Activated CD4-positive, CD25-positive, alpha-beta regulatory T cell treated with anti-CD3 and anti-CD28 coated beads, Interleukin-2, amount 50 U/mL, for 72 hours (primary cell): ENCODE data around the gene PTGR2.
"Not testable (repeated sequence)": the region's sequence is repeated elsewhere in the genome, so short reads cannot be mapped to it uniquely, and the experiment has no call there.

Experiments used
- DNase-seq: peaks from one replicate; pipeline ENCODE4 v3.0.0; 2021

PTGR2 gene

DNA sequence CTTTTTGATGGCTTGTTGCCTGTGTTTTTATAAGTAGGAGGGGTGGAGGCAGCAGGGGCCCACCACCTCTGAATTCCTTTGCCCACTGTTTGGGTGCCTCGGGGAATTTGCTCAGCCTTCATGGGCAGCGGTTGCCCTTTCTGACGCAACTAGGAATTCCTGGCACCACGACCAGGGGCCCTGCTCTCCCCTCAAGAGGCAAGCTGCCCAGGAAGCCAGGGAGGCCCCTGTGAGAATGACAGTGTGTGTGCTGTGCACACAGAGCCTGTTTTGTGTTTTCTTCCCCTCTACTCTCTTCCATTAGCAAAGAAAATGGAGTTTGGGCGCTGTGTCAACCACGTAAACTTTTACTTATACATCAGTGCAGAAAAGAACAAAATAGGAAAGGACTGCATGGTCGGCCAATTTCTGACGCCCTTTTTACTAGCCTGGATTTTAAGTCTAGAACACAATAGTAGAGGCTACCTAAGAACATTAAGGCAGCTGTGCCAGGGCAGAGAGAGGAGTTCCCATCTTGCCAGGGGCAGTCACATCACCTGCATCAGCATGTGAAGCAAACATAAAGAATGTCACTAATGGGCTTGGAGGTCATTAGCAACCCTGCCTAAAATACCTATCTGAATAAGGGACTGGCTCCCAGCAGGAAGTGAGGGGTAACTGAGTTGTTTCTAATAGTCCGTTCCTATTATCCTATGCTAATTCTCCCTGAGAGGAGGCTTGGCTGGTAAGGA, 17.9 kb upstream of the PTGR2 start:
- DNase-seq = no peak

DNA sequence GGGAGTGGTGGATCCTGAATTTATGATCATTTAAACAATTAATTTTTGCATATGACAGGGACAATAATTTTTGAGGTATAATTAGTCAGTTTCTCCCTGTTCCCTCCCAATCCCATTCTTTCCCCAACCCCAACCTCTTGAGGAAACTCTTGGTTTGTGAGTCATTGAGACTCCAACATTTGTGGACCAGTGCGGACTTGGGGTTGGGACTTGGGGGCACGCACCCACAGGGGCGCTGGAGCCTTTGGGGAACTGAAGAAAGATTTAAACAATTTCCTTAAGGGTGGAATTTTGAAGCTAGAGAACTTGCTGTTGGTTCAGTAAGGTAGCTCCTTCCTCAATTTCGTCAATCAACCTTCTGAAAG, 17.4 kb upstream of the PTGR2 start:
- no peak for DNase-seq

DNA sequence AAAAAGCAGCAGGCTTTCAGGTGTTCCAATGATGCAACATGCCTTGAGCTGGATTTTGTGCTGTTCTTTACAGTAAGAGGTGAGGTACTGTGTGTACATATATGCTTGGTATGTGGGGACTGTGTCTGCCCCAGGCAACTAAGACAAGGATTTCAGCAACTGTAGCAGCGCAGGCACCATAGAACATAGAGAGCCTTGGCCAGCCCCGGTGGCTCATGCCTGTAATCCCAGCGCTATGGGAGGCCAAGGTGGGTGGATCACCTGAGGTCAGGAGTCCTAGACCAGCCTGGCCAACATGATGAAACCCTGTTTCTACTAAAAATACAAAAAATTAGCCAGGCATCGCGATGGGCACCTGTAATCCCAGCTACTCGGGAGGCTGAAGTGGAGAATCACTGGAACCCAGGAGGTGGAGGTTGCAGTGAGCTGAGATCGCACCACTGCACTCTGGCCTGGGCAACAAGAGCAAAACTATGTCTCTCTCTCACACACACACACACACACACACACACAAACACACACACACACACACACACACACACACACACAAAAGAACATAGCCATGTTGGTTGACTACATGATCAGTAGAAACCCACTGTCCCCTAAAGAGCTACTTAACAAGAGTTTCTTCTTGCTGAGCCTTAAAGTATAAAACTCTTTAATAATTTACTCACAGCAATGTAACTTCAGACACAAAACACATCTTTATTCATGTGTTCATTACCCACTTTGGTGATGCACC, 13.2 kb upstream of the PTGR2 start:
- DNase-seq = not testable (repeated sequence)

DNA sequence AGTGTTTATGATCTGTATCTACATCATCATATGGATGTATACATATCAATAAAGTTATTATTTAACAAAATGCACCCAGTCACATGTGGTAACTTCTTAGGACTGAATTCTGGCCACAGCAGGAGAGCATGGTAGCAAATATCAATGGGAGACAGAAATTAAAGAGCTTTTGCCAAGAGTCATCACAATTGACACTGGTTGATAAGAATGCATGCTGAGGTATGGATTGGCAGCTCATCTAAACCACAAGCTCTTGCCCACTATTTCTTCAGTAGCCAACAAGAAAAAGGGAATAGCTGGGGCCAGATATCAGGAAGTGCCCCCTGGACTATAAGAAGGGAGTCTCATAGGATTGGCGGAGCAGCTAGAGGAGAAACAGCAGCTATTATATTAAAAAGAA, 9.4 kb upstream of the PTGR2 start:
- DNase-seq = no peak

DNA sequence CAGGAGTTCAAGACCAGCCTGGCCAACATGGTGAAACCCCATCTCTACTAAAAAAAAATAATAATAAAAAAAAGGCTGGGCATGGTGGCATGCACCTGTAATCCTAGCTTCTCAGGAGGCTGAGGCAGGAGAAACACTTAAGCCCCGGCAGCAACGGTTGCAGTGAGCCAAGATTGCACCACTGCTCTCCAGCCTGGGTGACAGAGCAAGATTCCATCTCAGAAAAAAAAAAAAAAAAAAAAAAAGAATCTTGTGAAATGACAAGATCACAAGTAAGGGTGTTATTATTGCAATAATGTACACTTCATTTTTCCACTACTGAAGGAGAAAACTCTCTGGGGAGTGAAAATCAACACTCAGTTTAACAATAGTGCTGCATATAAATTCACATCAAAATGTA, 8.8 kb upstream of the PTGR2 start:
- no peak for DNase-seq

DNA sequence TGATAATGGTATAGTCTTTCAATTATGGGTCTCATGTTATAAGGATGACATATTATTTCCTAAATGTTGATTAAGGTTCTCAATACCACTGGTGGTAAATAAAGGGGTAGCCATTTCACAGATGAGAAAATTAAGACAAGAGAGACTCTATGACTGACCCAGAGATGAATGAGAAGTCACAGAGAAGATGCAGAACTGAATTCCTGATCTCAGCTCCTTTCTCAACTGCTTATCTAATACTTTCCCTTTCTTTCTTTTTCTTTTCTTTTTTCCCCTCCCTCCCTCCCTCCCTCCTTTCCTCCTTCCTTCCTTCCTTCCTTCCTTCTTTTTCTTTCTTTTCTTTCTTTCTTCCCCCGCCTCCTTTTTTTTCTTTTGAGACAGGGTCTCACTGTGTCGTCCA, 8.3 kb upstream of the PTGR2 start:
- DNase-seq = no peak

DNA sequence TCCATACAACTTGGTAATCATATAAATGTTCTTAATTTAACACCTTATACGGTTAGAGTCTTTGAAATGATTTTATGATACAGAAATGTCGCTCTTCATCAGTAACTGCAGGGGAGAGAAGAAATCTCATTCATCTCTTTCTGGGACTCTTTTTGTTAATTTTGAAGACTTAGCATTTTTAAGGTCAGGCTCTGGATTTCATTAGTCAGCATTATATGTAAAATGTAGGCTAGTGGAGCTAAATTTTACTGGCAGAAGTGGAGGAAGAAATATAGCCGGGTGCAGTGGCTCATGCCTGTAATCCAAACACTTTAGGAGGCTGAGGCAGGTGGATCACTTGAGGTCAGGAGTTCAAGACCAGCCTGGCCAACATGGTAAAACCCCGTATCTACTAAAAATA, 4.7 kb upstream of the PTGR2 start:
- no peak for DNase-seq

DNA sequence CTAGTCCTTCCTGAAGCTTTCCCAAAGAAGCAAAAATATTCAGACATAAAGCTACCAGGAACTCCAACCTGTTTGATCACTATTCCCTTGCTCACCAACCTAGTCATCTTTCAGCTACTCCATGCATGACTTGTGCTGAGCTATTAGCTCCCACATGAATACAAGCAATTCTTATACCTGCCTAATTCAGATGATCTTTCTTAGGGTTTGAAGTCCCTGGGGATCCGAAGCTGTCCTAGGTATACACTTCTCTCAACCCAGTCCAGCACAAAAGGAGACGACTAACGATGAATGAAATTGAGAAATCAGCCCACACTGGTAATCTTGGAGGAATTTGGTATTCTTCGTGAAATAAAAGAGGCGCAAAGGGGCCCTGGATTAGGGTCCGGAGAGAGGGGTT, 631 bp upstream of the PTGR2 start:
- DNase-seq = no peak

DNA sequence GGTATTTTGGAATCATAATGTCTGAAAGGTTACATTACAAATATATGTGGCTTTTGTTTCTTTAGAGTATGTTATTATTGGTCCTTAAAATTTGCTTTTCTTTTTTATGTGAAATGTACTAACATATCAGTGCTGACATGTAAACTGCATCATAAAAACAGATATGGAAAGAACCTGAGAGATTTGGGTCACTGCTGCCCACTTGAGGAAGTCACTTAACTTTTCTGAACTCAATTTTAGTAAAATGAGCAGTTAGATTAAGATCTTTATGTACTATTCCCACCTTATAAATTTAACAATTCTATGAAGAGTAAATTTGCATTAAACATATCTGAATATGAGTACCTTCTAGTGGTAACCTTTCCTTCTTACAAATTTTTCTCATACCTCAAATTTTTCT, 7.5 kb downstream of the PTGR2 start:
- no peak for DNase-seq

DNA sequence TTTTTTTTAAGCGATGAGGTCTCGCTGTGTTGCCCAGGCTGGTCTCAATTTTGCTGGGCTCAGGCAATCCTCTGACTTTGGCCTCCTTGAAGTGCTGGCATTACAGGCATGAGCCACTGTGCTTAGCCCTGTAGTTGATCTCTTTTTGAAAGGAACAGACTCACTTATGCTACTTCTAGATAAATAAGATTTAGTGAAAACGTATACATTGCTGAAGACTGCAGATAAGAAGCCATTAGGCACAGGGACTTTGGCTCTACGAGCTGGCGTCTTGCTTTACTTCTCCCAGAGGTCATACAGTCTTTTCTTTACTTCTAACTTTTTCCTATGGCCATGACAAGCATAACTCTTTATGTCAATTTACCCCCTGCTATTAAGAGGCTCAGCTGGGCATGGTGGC, 9.4 kb downstream of the PTGR2 start:
- no peak for DNase-seq

DNA sequence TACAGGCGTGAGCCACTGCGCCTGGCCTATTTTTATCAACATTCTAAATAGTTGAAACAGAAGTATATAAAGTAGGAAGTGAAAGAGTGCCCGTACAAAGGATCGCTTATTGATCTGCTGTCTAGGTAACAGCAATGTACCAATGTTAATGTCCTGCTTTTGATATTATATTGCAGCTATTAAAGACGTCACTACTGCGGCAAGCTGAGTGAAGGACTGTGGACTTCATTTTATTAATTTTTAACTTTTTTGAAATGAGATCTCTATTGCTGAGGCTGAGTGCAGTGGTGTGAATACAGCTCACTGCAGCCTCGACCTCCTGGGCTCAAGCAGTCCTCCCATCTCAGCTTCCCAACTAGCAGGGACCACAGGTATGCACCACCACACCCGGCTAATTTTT, 10.8 kb downstream of the PTGR2 start:
- DNase-seq = no peak

DNA sequence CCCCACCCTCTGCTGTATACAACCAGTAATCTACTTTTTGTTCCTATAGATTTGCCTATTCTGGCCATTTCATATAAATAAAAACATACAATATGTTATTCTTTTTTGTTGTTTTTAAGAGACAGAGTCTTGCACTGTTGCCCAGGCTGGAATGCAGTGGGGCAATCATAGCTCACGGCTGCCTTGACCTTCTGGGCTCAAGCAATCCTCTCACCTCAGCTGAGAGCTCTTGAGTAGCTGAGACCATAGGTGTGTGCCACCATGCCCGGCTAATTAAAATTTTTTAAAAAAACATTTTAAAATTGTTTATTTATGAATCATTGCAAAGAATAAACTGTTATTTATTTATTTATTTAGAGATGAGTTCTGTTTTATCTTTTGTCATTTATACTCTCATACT, 11.6 kb downstream of the PTGR2 start:
- DNase-seq = no peak

DNA sequence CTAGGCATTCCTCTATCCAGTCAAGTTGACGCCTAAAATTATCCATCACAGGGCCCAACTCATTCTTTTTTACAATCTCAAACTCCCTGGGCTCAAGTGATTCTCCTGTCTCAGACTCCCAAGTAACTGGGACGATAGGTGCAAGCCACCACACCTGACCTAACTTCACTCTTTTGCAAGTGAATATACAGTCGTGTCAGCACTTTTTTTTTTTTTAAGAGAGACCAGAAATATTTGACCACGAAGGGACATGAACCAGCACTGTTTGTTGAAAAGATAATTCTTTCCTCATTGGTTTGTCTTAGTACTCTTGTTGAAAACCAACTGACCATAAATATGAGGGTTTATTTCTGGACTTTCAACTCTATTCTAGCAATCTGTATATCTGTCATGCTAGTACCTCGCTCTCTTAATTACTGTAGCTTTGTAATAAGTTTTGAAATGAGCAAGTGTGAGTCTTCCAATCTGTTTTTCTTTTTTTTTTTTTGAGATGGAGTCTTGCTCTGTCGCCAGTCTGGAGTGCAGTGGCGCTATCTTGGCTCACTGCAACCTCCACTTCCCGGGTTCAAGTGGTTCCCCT, 14.0 kb downstream of the PTGR2 start:
- DNase-seq = no peak

DNA sequence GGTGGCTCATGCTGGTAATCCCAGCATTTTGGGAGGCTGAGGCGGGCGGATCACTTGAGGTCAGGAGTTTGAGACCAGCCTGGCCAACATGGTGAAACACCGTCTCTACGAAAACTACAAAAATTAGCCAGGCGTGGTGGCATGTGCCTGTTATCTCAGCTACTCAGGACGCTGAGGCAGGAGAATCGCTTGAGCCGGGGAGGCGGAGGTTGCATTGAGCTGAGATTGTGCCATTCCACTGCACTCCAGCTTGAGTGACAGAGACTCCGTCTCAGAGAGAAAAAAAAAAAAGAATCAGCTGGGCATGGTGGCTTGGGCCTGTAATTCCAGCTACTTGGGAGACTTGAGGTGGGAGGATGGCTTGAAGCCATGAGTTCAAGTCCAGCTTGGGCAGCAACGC, 18.1 kb downstream of the PTGR2 start:
- DNase-seq = not testable (repeated sequence)

DNA sequence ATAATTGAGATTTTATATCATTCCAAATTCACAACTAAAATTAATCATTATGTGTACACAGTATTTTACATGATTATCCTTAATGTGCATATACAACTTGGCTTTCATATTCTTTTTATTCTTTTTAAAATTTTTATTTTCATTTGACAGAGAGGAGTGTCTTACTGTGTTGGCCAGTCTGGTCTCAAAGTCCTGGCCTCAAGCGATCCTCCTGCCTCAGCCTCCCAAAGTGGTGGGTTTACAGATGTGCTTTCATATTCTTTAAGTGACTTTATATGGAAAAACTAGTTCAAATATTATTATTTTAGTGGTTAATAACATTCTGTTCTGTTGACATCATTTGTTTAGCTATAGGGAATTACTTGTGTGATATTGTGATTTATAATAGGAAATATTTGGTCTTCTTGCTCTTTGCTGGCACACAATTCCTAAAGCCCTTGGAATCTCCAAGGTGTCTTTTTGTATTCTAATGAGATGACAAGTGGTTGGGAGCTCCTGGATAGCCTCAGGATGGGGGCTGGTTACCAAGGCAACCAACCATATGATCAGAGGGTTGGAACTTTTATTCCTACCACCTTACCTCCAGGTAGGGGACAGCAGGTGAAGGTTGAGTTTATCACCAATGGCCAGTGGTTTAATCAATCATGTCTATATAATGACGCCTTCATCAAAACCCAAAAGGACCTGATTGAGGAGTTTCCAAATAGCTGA, 19.0 kb downstream of the PTGR2 start:
- DNase-seq = no peak

DNA sequence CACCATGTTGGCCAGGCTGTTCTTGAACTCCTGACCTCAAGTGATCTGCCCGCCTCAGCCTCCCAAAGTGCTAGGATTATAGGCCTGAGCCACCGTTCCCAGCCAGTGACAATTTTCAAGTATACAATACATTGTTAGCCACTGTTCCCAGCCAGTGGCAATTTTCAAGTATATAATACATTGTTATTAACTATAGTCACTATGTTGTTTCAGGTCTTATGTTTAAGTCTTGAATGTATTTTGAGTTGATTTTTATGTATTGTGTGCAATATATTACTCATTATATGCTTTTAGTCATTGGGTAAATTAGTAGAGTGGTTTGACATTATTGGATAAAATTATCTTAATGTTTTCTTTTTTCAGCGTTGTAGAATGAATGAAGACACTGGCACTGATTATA, 22.0 kb downstream of the PTGR2 start:
- no peak for DNase-seq

DNA sequence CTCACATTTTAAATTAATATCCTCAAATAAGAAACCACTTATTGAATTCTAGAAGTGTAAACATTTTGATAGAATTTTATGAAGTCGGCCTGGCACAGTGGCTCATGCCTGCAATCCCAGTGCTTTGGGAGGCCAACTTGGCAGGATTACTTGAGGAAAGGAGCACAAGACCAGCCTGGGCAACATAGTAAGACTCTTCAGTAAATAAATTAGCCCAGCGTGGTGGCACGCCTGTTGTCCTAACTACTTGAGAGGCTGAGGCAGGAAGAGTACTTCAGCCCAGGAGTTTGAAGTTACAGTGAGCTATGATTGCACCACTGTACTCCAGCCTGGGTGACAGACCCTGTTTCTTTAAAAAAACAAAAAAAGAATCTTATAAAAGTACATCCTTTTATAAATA, 26.2 kb downstream of the PTGR2 start:
- DNase-seq = no peak

DNA sequence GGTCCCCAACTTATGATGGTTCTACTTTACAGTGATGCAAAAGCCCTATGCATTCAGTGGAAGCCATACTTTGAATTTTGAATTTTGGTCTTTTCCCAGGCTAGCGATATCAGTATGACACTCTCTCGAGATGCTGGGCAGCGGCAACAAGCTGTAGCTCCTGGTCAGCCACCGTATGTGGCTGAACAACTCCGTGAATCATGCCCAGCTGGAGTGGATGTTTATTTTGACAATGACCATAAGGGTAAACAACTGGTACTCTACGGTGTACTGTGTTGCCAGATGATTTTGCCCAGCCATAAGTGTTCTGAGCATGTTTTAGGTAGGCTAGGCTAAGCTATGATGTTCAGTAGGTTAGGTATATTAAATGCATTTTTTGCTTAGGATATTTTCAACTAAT, 26.8 kb downstream of the PTGR2 start:
- DNase-seq = no peak

DNA sequence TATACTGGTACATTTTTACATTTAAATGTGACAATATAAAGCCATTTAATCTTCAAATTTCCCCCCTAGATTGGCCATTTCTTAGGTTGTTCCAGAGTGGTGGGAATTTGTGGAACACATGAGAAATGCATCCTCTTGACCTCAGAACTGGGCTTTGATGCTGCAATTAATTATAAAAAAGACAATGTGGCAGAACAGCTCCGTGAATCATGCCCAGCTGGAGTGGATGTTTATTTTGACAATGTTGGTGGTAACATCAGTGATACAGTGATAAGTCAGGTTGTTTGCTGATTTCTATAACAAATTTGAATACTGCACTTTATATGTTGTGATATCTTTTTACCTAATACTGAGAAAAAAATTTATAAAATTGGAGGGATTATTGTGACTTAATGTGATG, 27.4 kb downstream of the PTGR2 start:
- no peak for DNase-seq

DNA sequence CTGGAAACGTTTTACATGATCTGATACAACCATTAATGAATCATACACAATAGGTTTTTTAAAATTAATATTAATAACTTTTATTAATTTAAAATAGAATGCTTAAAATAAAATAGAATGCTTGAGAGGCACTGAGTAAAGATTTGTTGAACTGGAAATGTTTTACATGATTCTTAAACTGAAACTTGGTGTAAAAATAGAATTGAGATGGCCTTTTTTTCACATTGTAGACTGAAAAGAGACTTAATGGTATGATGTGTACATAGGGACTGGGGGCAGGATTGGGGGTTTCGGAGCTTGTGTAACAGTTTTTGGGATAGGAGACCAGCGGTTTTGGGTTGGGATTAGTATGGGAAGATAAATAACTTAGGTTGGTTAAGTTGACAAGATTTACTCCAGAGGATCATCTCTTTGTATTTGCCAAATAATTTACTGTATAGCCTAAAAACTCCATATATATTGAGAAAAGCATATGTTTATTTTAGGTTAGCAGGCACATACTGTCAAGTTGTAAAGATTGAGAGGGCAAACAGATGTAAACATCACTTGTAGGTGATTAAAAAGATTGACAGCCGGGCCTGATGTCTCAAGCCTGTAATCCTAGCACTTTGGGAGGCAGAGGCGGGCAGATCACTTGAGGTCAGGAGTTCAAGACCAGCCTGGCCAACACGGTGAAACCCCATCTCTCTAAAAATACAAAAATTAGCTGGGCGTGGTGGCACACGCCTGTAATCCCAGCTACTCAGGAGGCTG, 33.0 kb downstream of the PTGR2 start:
- no peak for DNase-seq

DNA sequence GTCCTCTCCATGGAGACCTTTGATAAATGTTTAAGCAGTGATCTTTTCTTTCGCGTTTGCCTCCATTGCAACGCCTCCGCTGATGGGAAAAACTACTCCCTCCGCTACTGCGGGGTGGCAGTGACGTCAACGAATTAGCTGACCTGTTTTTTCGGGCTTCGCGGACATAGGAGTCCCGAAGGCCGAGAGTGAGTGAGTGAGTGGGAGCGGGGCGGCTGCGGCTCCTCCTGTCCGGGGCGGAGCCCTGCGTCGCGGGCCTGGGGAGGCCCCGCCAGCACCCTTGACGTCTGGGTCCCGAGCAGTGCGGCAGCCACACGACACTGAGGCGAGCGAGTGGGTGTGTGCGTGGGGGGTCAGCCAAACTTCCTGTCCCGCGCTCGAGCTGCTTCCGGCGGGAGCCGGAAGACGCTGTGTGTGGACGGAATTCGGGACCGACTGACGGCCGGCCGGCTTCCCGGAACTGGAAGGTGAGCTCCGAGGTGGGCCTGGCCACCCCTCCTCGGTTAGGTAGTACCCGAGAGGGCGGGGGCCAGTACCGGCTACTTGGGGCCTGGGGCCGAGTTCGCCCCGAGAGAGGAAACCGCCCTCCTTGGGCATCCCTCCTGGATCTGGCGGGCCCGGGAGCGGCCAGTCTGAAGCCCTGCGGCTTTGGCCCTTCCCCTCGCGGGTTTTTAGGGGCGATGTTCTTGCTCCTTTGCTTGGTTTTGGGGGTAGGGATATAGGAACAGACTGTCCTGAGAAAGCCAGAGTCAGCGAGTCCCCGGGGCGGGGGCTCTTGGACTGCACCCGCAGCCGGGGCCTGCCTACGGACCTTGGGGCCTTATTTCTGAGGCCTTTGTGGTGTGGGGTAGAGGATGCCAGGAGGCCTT, 35.1 kb downstream of the PTGR2 start, which contains the start of gene ZNF410:
Gene ZNF410 (plus strand): TSS at position 411 of the 869 bp plus-strand sequence. CDS start 5,317 bp downstream, outside the sequence.
- peak; percentile 88 for DNase-seq

DNA sequence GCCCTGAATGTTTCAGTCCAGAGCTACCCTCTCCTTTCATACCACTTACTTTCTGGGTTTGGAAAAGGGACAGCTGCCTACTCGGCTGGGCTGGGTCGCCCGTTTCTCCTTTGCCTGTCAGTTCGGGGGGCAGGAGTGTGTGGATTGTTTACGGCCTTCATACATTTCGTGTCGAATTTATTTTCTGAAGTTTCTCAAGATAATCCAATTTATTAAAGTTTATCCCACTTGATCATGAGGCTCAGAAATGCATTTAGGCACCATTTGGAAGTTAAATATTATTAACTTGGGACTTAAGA, 35.6 kb downstream of the PTGR2 start:
- no peak for DNase-seq
